ENCODE data around the gene CTNNA1. TPM values are rescaled to one million over a fixed set of nuclear protein-coding genes. Genes with fewer than 3 reads are reported as not detected.

CTNNA1 gene
- total and polyA plus RNA-seq, 9 of the 15 experiments (the other 6 are each of a cell fraction or from before 2014, with no cell fraction given): 29.6 to 117 (median 89.1) TPM

- TF ChIP-seq JUNB (CRISPR knock-in tag; conservative IDR thresholded peaks at IDR 0.05) (0 out of 2 replicates have a peak, but pooled peaks have one; percentile 48), ZNF584 (CRISPR knock-in tag; IDR thresholded peaks at IDR 0.05; ENCODE audit: low read depth) (no peak), ZBED1 (IDR thresholded peaks at IDR 0.05) (peak; percentile 10; the same call in 1 of the 2 replicates), ERF (CRISPR knock-in tag; IDR thresholded peaks at IDR 0.05) (no peak), ZNF766 (CRISPR knock-in tag; conservative IDR thresholded peaks at IDR 0.05) (no peak), TBP (optimal IDR thresholded peaks at IDR 0.05; ENCODE audit: low read depth, low read length) (peak; percentile 41), POLR2B (IDR thresholded peaks at IDR 0.05; ENCODE audit: low read depth, partially characterized antibody) (no peak), ATF2 (CRISPR knock-in tag; IDR thresholded peaks at IDR 0.05) (no peak), MAZ (CRISPR knock-in tag; conservative IDR thresholded peaks at IDR 0.05 in 1 of 2, IDR thresholded peaks at IDR 0.05 in 1 of 2) (peak; percentile 96 to 98; a peak in 3 of 4 replicates), ZBTB17 (CRISPR knock-in tag; IDR thresholded peaks at IDR 0.05) (peak; percentile 64), GTF2A2 (tag; IDR thresholded peaks at IDR 0.05) (no peak), ID3 (CRISPR knock-in tag; IDR thresholded peaks at IDR 0.05) (no peak), ID3 (tag; IDR thresholded peaks at IDR 0.05) (peak; percentile 50; the same call in 1 of the 2 replicates), KLF13 (tag; IDR thresholded peaks at IDR 0.05; ENCODE audit: borderline replicate concordance, low read depth) (0 out of 2 replicates have a peak, but pooled peaks have one; percentile 19), SRSF1 (IDR thresholded peaks at IDR 0.05; ENCODE audit: low read depth, low read length) (peak; percentile 99), ZNF77 (CRISPR knock-in tag; IDR thresholded peaks at IDR 0.05) (no peak), CXXC5 (CRISPR knock-in tag; IDR thresholded peaks at IDR 0.05) (peak; percentile 92), TAF7 (tag; IDR thresholded peaks at IDR 0.05) (no peak), PURB (CRISPR knock-in tag; IDR thresholded peaks at IDR 0.05; ENCODE audit: low read depth) (no peak), HNRNPUL1 (IDR thresholded peaks at IDR 0.05; ENCODE audit: low read length) (no peak), BCL6 (CRISPR knock-in tag; IDR thresholded peaks at IDR 0.05) (no peak), NR2C1 (IDR thresholded peaks at IDR 0.05) (peak; percentile 71), NR2C1 (tag; IDR thresholded peaks at IDR 0.05) (0 out of 2 replicates have a peak, but pooled peaks have one; percentile 36), ZNF23 (CRISPR knock-in tag; IDR thresholded peaks at IDR 0.05) (no peak), PHB (CRISPR knock-in tag; IDR thresholded peaks at IDR 0.05) (no peak), VEZF1 (CRISPR knock-in tag; IDR thresholded peaks at IDR 0.05) (peak; percentile 98), L3MBTL2 (IDR thresholded peaks at IDR 0.05) (no peak), FOXA1 (IDR thresholded peaks at IDR 0.05; ENCODE audit: borderline replicate concordance) (no peak), DIDO1 (tag; IDR thresholded peaks at IDR 0.05; ENCODE audit: low read depth) (peak; percentile 67; the same call in 1 of the 2 replicates)
Measured at GRCh38 chr5:138752951-138753793, at the start of gene CTNNA1 (continued).

Measured in K562 (cell line).